Activated gamma-delta T cell treated with Interleukin-2 at 50 U/mL for 16 hours (primary cell): ENCODE measurements around the gene MSRB3.

Experiments used
- DNase-seq: peaks from one replicate; pipeline ENCODE4 v3.0.0-alpha.2; 2020

Gene MSRB3

DNA sequence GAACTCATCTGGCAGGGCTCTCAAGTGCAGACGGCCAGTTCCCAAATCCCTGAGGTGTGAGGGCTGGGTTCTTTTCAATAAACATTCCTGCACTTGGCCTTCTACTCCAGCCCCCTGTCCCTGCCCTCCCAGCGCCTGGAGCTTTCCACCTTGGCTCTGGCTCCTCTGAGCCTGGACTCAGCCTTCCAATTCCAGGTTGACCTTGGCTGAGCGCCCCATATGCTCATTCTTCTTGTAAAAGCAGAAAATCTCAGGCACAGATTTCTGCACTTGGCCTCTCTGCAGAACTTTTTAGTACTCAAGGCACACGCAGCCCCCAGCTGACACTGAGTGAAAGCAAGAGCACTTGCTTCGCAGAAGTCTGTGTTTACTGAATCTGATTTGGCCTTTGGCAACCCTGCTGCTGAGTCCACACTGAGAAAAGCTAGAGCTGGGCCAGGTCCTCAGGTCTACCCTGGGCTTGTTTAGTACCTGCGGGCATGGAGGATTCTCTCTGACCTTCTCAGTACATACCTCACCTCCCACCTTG lies 222.7 kb downstream of the MSRB3 start:
- no peak for DNase-seq

DNA sequence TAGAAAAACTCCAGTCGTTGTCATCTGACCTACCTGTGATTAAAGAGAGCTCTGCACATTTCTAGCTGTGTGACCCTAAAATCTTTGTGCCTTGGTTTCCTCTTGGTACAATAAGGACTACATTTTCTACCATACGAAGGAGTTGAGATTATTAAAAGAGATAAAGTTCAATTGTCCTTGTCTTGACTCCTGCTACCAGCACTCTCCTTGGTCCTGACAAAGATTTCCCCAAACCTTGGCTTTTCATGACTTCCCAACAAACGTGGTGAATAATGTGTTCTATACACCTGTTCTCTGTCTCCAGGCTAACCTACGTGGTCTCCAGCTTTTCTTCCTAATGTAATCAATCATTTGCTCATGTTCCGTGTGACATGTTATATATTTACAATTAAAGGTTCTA lies 223.5 kb downstream of the MSRB3 start:
- DNase-seq: no peak

DNA sequence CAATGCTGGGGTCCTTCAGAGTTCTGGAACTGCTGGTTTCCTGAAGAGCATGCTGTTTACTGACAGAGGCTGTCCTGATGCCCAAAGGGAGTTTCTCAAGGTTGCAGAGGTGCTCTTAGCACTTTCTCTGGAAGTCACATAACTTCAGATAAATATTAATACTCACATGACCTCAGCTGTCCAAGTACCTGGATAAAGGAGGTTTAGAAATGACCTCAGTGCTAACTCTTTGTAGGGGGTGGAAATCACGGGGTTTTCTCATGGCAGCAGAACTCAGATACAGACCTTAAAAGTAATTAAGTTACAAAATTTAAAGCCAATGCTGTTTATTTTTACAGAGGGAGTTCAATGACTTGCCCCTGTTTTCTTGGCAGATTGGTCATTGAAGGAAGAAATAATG lies 225.9 kb downstream of the MSRB3 start:
- DNase-seq: no peak

DNA sequence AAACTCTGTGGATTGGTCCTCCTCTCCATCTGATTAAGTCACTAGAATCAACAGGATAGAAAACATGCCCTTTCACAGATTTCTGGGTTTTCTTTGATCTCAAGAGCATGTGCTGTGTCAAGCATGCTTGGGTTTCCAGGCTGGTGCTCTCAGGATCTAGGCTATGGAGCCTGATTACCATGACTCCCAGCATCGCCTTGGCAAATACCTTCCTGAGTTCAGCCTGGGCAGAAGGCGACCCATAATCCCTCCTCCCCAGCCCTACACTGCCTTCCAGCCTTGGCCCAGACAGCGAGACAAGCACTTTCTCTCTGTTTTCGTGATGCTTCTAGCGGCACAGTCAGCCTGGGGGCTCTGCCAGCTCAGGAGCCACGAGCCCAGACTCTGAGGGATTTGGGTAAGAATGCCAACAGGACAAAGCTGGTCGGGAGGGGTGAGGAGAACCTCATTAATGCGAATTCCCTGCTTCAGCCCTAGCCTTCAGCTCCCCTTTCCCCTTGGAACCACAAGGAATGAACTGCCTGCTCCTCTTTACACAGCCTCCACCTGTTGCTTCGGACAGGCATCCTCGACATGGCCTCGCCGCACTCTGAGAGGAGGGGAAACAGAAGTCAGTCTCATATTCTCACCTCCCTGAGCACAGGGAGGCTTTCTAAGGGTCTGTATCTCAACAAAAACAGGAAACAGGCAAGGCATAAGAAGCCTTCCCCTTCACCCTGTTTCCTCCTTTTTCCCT lies 227.1 kb downstream of the MSRB3 start:
- DNase-seq: no peak

DNA sequence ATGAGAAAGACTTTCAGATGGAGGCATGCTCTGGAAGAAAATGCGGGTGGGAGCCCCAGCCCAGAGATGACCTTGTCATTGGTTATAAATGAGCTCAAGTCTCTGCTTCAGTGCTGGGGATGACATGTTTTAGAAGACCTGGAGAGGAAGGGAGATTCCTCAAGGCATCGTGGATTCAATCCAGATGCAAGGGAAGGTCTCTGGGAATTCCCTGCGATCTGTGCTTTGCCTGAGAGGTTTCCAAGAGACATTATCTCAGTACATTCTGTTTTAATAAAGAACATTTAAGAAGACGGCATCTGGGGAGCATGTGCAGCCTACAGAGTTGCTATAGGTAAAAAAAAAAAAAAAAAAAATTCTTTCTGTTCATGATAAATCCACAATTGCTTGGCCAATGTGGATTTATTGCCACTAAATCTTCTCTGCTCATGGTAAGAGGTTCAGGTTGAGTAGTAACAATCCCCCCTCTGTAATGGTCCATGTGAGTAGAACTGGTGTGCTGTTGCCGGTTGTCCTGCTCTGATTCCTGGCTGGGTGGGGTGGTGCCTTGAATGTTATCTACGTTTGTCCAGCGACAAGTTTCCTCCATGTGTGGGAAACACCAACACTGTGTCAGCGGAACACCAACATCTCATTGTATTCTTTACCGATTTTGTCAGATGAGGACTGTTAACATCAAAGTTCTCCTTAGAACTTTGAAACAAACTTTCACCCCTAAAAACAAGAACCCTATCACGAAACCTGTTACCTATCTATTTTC lies 230.0 kb downstream of the MSRB3 start:
- DNase-seq: no peak

DNA sequence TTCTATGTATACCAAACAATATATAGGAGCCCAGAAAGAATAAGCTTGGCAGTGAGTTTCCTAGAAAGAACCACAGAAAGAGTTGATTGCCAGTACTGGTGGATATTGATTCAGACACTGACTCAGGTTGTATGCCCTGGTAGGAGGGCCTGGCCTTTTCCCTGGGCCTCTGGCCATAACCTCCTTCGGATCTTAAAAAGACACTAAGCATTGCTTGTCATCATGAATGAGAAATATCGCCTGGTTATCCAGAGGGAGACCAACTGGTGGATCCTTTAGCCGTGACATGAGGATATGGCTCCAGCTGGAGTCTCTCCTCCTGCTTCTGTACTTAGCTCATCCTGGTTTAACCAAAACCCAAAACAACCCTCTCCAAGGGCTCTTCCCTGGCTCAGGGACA lies 231.5 kb downstream of the MSRB3 start:
- DNase-seq: no peak

DNA sequence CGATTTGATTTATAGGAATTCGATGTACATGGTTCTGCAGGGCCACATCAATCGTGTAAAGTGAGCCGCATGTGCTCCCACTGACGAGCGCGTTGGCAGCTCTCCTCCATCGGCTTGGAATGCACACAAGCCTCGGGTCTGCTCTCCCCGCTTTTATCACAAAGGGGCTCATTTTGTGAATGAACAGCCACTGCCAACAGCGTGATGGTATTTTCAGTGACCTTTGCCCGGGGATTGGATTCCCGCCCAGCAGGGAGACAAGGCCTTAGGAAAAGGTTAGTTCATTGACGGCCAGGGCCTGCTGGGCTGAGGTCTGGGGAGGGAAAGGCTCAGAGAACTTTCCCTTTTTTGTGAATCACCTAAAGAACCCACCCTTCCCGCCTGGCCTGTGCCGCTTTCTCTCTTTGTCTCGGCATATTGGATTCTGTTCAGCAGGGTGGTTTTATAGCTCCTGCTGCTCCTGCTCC lies 232.1 kb downstream of the MSRB3 start:
- DNase-seq: no peak

DNA sequence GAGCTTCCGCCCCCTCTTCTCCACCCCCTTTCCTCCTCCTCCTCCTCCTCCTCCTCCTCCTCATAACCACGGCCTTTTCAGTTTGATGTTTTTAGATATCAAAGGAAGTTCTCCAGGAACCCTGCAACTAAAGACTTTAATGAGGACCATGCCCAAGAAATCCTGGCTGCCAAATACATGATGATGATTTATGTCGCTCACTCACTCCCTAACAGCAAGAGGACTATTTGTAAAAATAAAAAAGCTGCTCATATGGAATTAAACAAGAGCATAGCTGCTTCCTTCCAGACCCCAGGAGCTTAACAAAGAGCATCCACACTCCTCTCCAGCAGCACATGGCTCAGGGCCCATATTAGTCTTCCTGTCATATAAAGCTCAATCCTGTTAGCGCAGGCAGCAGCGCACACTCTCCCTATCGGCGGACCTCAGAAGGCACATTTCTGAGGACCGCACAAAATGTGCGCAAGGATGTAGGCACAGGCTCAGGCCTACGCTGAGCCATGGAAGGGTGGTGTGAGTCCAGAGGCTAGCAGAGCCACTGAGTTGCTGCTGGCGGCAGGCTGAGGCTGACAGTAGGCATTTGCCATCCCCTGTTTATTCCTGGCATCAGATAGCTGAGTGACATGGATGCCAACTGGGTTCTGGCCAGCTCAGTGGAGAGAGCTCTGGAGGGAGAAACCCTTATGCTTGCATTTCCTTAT lies 232.8 kb downstream of the MSRB3 start:
- no peak for DNase-seq

DNA sequence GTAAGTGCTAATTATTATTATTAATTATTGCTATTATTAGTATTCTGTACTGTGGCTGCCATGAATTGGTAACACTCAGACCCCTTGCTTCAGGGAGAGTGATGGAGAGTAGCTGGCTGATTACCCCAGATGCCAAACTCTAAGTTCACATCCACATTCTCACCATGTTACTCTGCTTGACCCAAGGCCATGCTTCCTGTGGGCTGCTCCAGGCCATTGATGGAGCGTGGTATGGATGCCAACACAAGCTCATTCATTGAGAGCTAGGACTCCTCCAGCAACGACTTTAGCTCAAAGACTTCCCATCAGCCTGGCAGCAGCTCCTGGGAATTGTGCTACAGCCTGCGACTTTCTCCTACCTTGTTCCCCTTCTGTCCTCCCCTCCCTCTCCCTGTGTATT lies 233.4 kb downstream of the MSRB3 start:
- DNase-seq: no peak
